Breast epithelium (tissue), 3 donors: ENCODE data around the gene NMRK1.

Source experiments
- POLR2A ChIP-seq: fragments of 450-650 bp; IDR thresholded peaks from one replicate; pipeline ENCODE4 v1.6.1; 2016; ENCODE audit warnings: antibody characterized with exemption, mild to moderate bottlenecking, moderate library complexity
- POLR2AphosphoS5 ChIP-seq, 3 donors: sonication (generic); formaldehyde crosslinking; IDR thresholded peaks; one replicate each; pipeline ENCODE4 v1.6.1; 2017; ENCODE audit warnings: antibody characterized with exemption in 3 of 3
- TF ChIP-seq, protein P1 (sequence below), 3 donors: fragments of 450-650 bp; IDR thresholded peaks; one replicate each; pipeline ENCODE4 v1.5.1; 2016 to 2017; ENCODE audit warnings: antibody characterized with exemption in 3 of 3, mild to moderate bottlenecking in 3 of 3, moderate library complexity in 3 of 3

DNA sequence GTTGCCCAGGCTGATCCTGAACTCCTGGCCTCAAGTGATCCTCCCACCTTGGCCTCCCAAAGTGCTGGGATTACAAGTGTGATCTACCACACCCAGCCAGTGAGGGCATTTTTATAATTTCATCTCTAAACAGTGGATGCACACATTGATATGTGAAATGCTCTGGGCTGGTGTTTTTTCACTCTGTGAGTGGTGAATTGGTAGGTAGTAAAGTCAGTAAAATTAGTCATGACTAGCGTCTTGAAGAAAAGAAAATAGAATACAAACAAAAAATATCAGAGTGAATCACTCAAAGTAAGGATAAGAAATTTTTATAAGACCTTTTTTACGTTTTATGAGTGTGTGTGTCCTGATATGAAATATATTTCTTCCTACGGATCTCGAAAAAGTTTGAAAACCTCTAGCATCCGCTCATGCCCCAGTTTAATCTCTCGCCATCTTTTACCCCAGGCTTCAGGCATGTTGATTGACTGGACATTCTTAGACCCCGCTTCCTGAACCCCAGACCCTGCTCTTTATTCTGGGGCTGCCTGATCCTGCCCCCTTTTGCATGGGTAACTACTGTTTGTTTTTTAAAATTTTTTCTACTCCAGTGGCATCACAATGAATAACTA, 14.3 kb upstream of the NMRK1 start:
- TF ChIP-seq POLR2AphosphoS5 (IDR thresholded peaks at IDR 0.05) (no peak), POLR2A (no peak)
- TF ChIP-seq, protein P1, sequence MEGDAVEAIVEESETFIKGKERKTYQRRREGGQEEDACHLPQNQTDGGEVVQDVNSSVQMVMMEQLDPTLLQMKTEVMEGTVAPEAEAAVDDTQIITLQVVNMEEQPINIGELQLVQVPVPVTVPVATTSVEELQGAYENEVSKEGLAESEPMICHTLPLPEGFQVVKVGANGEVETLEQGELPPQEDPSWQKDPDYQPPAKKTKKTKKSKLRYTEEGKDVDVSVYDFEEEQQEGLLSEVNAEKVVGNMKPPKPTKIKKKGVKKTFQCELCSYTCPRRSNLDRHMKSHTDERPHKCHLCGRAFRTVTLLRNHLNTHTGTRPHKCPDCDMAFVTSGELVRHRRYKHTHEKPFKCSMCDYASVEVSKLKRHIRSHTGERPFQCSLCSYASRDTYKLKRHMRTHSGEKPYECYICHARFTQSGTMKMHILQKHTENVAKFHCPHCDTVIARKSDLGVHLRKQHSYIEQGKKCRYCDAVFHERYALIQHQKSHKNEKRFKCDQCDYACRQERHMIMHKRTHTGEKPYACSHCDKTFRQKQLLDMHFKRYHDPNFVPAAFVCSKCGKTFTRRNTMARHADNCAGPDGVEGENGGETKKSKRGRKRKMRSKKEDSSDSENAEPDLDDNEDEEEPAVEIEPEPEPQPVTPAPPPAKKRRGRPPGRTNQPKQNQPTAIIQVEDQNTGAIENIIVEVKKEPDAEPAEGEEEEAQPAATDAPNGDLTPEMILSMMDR (IDR thresholded peaks at IDR 0.05): no peak
